ENCODE measurements around the gene DDA1.

Gene DDA1

GRCh38 chr19:17334414-17335409 is 25.3 kb downstream of the DDA1 start, which contains the start of gene ANO8:
Gene ANO8 (minus strand): TSS chr19:17334855. CDS start chr19:17334670, 185 bp downstream.
- no peaks in the 10 kb centered on the region for H3K9me3 ChIP-seq (replicated peaks; ENCODE audit: low read length)
- H3K4me3 ChIP-seq (ENCODE audit: low read length), result peak within 1 kb of the TSS; percentile 83
- H3K4me1 ChIP-seq (ENCODE audit: control insufficient read depth, insufficient read depth, low read length), result peaks cover 19% of the 10 kb centered on the region

GRCh38 chr19:17335575-17335974 is 26.2 kb downstream of the DDA1 start:
- peaks cover 19% of the 10 kb centered on the region for H3K4me1 ChIP-seq (ENCODE audit: control insufficient read depth, insufficient read depth, low read length)

More at GRCh38 chr19:17334414-17335409, 25.3 kb downstream of the DDA1 start, which contains the start of gene ANO8:
- Histone ChIP-seq H3K27me3 (ENCODE audit: control insufficient read depth, insufficient read depth, low read length) (no peaks in the 10 kb centered on the region), H3K36me3 (ENCODE audit: insufficient read depth, low read length) (peaks cover 5% of the 10 kb centered on the region), H3K4me2 (ENCODE audit: low read length) (peak within 1 kb of the TSS; percentile 85), H3K9ac (ENCODE audit: low read depth, low read length) (peak within 1 kb of the TSS; percentile 62)

GRCh38 chr19:17336872-17337674 is 27.7 kb downstream of the DDA1 start, which contains the start of gene GTPBP3:
Gene GTPBP3 (plus strand): TSS chr19:17337553. CDS start chr19:17337612, 59 bp downstream.
- Histone ChIP-seq H3K27me3 (ENCODE audit: control insufficient read depth, insufficient read depth, low read length) (no peaks in the 10 kb centered on the region), H3K4me3 (ENCODE audit: low read length) (peak within 1 kb of the TSS; percentile 85), H3K9ac (ENCODE audit: low read depth, low read length) (peak within 1 kb of the TSS; percentile 85), H3K4me2 (ENCODE audit: low read length) (peak within 1 kb of the TSS; percentile 94), H3K4me1 (ENCODE audit: control insufficient read depth, insufficient read depth, low read length) (peaks cover 19% of the 10 kb centered on the region), H3K9me3 (replicated peaks; ENCODE audit: low read length) (no peaks in the 10 kb centered on the region), H3K36me3 (ENCODE audit: insufficient read depth, low read length) (peaks cover 9% of the 10 kb centered on the region)

More at GRCh38 chr19:17335575-17335974, 26.2 kb downstream of the DDA1 start:
- H3K9me3 ChIP-seq (replicated peaks; ENCODE audit: low read length), result no peaks in the 10 kb centered on the region
- no peak overlapping the region for H3K9ac ChIP-seq (ENCODE audit: low read depth, low read length)
- peaks cover 5% of the 10 kb centered on the region for H3K36me3 ChIP-seq (ENCODE audit: insufficient read depth, low read length)
- H3K4me3 ChIP-seq (ENCODE audit: low read length), result no peak overlapping the region
- H3K4me2 ChIP-seq (ENCODE audit: low read length), result peak overlapping the region; percentile 85
- H3K27me3 ChIP-seq (ENCODE audit: control insufficient read depth, insufficient read depth, low read length), result no peaks in the 10 kb centered on the region

- H3K27me3 ChIP-seq (ENCODE audit: control insufficient read depth, insufficient read depth, low read length), result no peaks in the 10 kb centered on the region
- no peaks in the 10 kb centered on the region for H3K9me3 ChIP-seq (replicated peaks; ENCODE audit: low read length)
- peak overlapping the region; percentile 94 for H3K4me2 ChIP-seq (ENCODE audit: low read length)
- peak overlapping the region; percentile 80 for H3K9ac ChIP-seq (ENCODE audit: low read depth, low read length)
- H3K4me1 ChIP-seq (ENCODE audit: control insufficient read depth, insufficient read depth, low read length), result peaks cover 19% of the 10 kb centered on the region
- peaks cover 8% of the 10 kb centered on the region for H3K36me3 ChIP-seq (ENCODE audit: insufficient read depth, low read length)
- H3K4me3 ChIP-seq (ENCODE audit: low read length), result peak overlapping the region; percentile 85
Measured at GRCh38 chr19:17337675-17338432, 28.5 kb downstream of the DDA1 start.

- Histone ChIP-seq H3K36me3 (ENCODE audit: insufficient read depth, low read length) (peaks cover 5% of the 10 kb centered on the region), H3K9me3 (replicated peaks; ENCODE audit: low read length) (no peaks in the 10 kb centered on the region), H3K4me1 (ENCODE audit: control insufficient read depth, insufficient read depth, low read length) (peaks cover 19% of the 10 kb centered on the region), H3K4me2 (ENCODE audit: low read length) (peak overlapping the region; percentile 94), H3K27me3 (ENCODE audit: control insufficient read depth, insufficient read depth, low read length) (no peaks in the 10 kb centered on the region), H3K4me3 (ENCODE audit: low read length) (peak overlapping the region; percentile 85), H3K9ac (ENCODE audit: low read depth, low read length) (no peak overlapping the region)
Measured at GRCh38 chr19:17338433-17339078, 29.2 kb downstream of the DDA1 start.

GRCh38 chr19:17339088-17339741 is 29.9 kb downstream of the DDA1 start:
- H3K4me2 ChIP-seq (ENCODE audit: low read length), result no peak overlapping the region
- no peaks in the 10 kb centered on the region for H3K9me3 ChIP-seq (replicated peaks; ENCODE audit: low read length)
- H3K4me1 ChIP-seq (ENCODE audit: control insufficient read depth, insufficient read depth, low read length), result peaks cover 13% of the 10 kb centered on the region
- H3K4me3 ChIP-seq (ENCODE audit: low read length), result no peak overlapping the region
- peaks cover 5% of the 10 kb centered on the region for H3K36me3 ChIP-seq (ENCODE audit: insufficient read depth, low read length)
- no peak overlapping the region for H3K9ac ChIP-seq (ENCODE audit: low read depth, low read length)
- H3K27me3 ChIP-seq (ENCODE audit: control insufficient read depth, insufficient read depth, low read length), result no peaks in the 10 kb centered on the region

GRCh38 chr19:17340302-17340870 is 31.0 kb downstream of the DDA1 start:
- no peak overlapping the region for H3K4me3 ChIP-seq (ENCODE audit: low read length)
- H3K4me1 ChIP-seq (ENCODE audit: control insufficient read depth, insufficient read depth, low read length), result peaks cover 6% of the 10 kb centered on the region
- no peak overlapping the region for H3K4me2 ChIP-seq (ENCODE audit: low read length)
- no peaks in the 10 kb centered on the region for H3K27me3 ChIP-seq (ENCODE audit: control insufficient read depth, insufficient read depth, low read length)
- H3K9me3 ChIP-seq (replicated peaks; ENCODE audit: low read length), result no peaks in the 10 kb centered on the region
- no peak overlapping the region for H3K9ac ChIP-seq (ENCODE audit: low read depth, low read length)
- H3K36me3 ChIP-seq (ENCODE audit: insufficient read depth, low read length), result peaks cover 5% of the 10 kb centered on the region

GRCh38 chr19:17340871-17341357 is 31.6 kb downstream of the DDA1 start:
- H3K4me2 ChIP-seq (ENCODE audit: low read length), result no peak overlapping the region
- H3K4me3 ChIP-seq (ENCODE audit: low read length), result no peak overlapping the region
- no peaks in the 10 kb centered on the region for H3K27me3 ChIP-seq (ENCODE audit: control insufficient read depth, insufficient read depth, low read length)
- peaks cover 5% of the 10 kb centered on the region for H3K36me3 ChIP-seq (ENCODE audit: insufficient read depth, low read length)
- H3K4me1 ChIP-seq (ENCODE audit: control insufficient read depth, insufficient read depth, low read length), result peaks cover 6% of the 10 kb centered on the region
- H3K9me3 ChIP-seq (replicated peaks; ENCODE audit: low read length), result no peaks in the 10 kb centered on the region
- H3K9ac ChIP-seq (ENCODE audit: low read depth, low read length), result no peak overlapping the region

- H3K9me3 ChIP-seq (replicated peaks; ENCODE audit: low read length), result no peaks in the 10 kb centered on the region
- no peak overlapping the region for H3K9ac ChIP-seq (ENCODE audit: low read depth, low read length)
- peaks cover 6% of the 10 kb centered on the region for H3K4me1 ChIP-seq (ENCODE audit: control insufficient read depth, insufficient read depth, low read length)
Measured at GRCh38 chr19:17341386-17341785, 32.0 kb downstream of the DDA1 start.

GRCh38 chr19:17341845-17342244 is 32.5 kb downstream of the DDA1 start:
- peaks cover 5% of the 10 kb centered on the region for H3K36me3 ChIP-seq (ENCODE audit: insufficient read depth, low read length)
- no peak overlapping the region for H3K4me3 ChIP-seq (ENCODE audit: low read length)
- no peaks in the 10 kb centered on the region for H3K27me3 ChIP-seq (ENCODE audit: control insufficient read depth, insufficient read depth, low read length)
- H3K9ac ChIP-seq (ENCODE audit: low read depth, low read length), result no peak overlapping the region
- no peak overlapping the region for H3K4me2 ChIP-seq (ENCODE audit: low read length)
- peaks cover 6% of the 10 kb centered on the region for H3K4me1 ChIP-seq (ENCODE audit: control insufficient read depth, insufficient read depth, low read length)
- no peaks in the 10 kb centered on the region for H3K9me3 ChIP-seq (replicated peaks; ENCODE audit: low read length)

More at GRCh38 chr19:17341386-17341785, 32.0 kb downstream of the DDA1 start:
- Histone ChIP-seq H3K4me3 (ENCODE audit: low read length) (no peak overlapping the region), H3K4me2 (ENCODE audit: low read length) (no peak overlapping the region), H3K36me3 (ENCODE audit: insufficient read depth, low read length) (peaks cover 5% of the 10 kb centered on the region), H3K27me3 (ENCODE audit: control insufficient read depth, insufficient read depth, low read length) (no peaks in the 10 kb centered on the region)

Data from skeletal muscle satellite cell (primary cell).